ENCODE results near the gene TNS3.

The TNS3 gene

GRCh38 chr7:47283497-47284131 lies 298.3 kb downstream of the TNS3 start:
- no peak overlapping the region for H3K9ac ChIP-seq (ENCODE audit: low read length)
- H3K36me3 ChIP-seq (ENCODE audit: control insufficient read depth, insufficient read depth, low read length), result peaks cover 27% of the 10 kb centered on the region
- H3K4me3 ChIP-seq (ENCODE audit: low read length), result no peak overlapping the region
- peaks cover 6% of the 10 kb centered on the region for H3K4me1 ChIP-seq (ENCODE audit: control insufficient read depth, insufficient read depth, low read length)
- no peaks in the 10 kb centered on the region for H3K27me3 ChIP-seq (ENCODE audit: control insufficient read depth, insufficient read depth, low read length)
- no peaks in the 10 kb centered on the region for H3K9me3 ChIP-seq (ENCODE audit: control insufficient read depth, low read length)

GRCh38 chr7:47282790-47283496 lies 299.0 kb downstream of the TNS3 start:
- Histone ChIP-seq H3K27me3 (ENCODE audit: control insufficient read depth, insufficient read depth, low read length) (no peaks in the 10 kb centered on the region), H3K4me3 (ENCODE audit: low read length) (no peak overlapping the region), H3K9ac (ENCODE audit: low read length) (no peak overlapping the region), H3K4me1 (ENCODE audit: control insufficient read depth, insufficient read depth, low read length) (peaks cover 6% of the 10 kb centered on the region), H3K36me3 (ENCODE audit: control insufficient read depth, insufficient read depth, low read length) (peaks cover 27% of the 10 kb centered on the region), H3K9me3 (ENCODE audit: control insufficient read depth, low read length) (no peaks in the 10 kb centered on the region)

- peaks cover 27% of the 10 kb centered on the region for H3K36me3 ChIP-seq (ENCODE audit: control insufficient read depth, insufficient read depth, low read length)
- H3K9me3 ChIP-seq (ENCODE audit: control insufficient read depth, low read length), result no peaks in the 10 kb centered on the region
- no peak overlapping the region for H3K9ac ChIP-seq (ENCODE audit: low read length)
- H3K4me1 ChIP-seq (ENCODE audit: control insufficient read depth, insufficient read depth, low read length), result peaks cover 6% of the 10 kb centered on the region
- no peak overlapping the region for H3K4me3 ChIP-seq (ENCODE audit: low read length)
- no peaks in the 10 kb centered on the region for H3K27me3 ChIP-seq (ENCODE audit: control insufficient read depth, insufficient read depth, low read length)
These were observed 299.8 kb downstream of the TNS3 start for GRCh38 chr7:47281966-47282643.

GRCh38 chr7:47281161-47281560 lies 300.8 kb downstream of the TNS3 start:
- Histone ChIP-seq H3K36me3 (ENCODE audit: control insufficient read depth, insufficient read depth, low read length) (peaks cover 27% of the 10 kb centered on the region), H3K4me3 (ENCODE audit: low read length) (no peak overlapping the region), H3K27me3 (ENCODE audit: control insufficient read depth, insufficient read depth, low read length) (no peaks in the 10 kb centered on the region), H3K4me1 (ENCODE audit: control insufficient read depth, insufficient read depth, low read length) (peaks cover 6% of the 10 kb centered on the region), H3K9me3 (ENCODE audit: control insufficient read depth, low read length) (no peaks in the 10 kb centered on the region), H3K9ac (ENCODE audit: low read length) (no peak overlapping the region)

GRCh38 chr7:47280114-47280513 lies 301.8 kb downstream of the TNS3 start:
- H3K36me3 ChIP-seq (ENCODE audit: control insufficient read depth, insufficient read depth, low read length), result peaks cover 27% of the 10 kb centered on the region
- H3K4me1 ChIP-seq (ENCODE audit: control insufficient read depth, insufficient read depth, low read length), result peaks cover 6% of the 10 kb centered on the region
- H3K9me3 ChIP-seq (ENCODE audit: control insufficient read depth, low read length), result no peaks in the 10 kb centered on the region
- no peak overlapping the region for H3K4me3 ChIP-seq (ENCODE audit: low read length)
- H3K27me3 ChIP-seq (ENCODE audit: control insufficient read depth, insufficient read depth, low read length), result no peaks in the 10 kb centered on the region
- no peak overlapping the region for H3K9ac ChIP-seq (ENCODE audit: low read length)

GRCh38 chr7:47278043-47278442 lies 303.9 kb downstream of the TNS3 start:
- H3K9me3 ChIP-seq (ENCODE audit: control insufficient read depth, low read length), result no peaks in the 10 kb centered on the region
- H3K36me3 ChIP-seq (ENCODE audit: control insufficient read depth, insufficient read depth, low read length), result peaks cover 14% of the 10 kb centered on the region
- H3K9ac ChIP-seq (ENCODE audit: low read length), result no peak overlapping the region
- no peak overlapping the region for H3K4me3 ChIP-seq (ENCODE audit: low read length)
- no peaks in the 10 kb centered on the region for H3K4me1 ChIP-seq (ENCODE audit: control insufficient read depth, insufficient read depth, low read length)
- H3K27me3 ChIP-seq (ENCODE audit: control insufficient read depth, insufficient read depth, low read length), result no peaks in the 10 kb centered on the region

GRCh38 chr7:47277321-47277781 lies 304.6 kb downstream of the TNS3 start:
- Histone ChIP-seq H3K4me1 (ENCODE audit: control insufficient read depth, insufficient read depth, low read length) (no peaks in the 10 kb centered on the region), H3K4me3 (ENCODE audit: low read length) (no peak overlapping the region), H3K36me3 (ENCODE audit: control insufficient read depth, insufficient read depth, low read length) (peaks cover 7% of the 10 kb centered on the region), H3K9me3 (ENCODE audit: control insufficient read depth, low read length) (no peaks in the 10 kb centered on the region), H3K27me3 (ENCODE audit: control insufficient read depth, insufficient read depth, low read length) (no peaks in the 10 kb centered on the region), H3K9ac (ENCODE audit: low read length) (no peak overlapping the region)

- H3K9ac ChIP-seq (ENCODE audit: low read length), result no peak overlapping the region
- no peaks in the 10 kb centered on the region for H3K36me3 ChIP-seq (ENCODE audit: control insufficient read depth, insufficient read depth, low read length)
- H3K9me3 ChIP-seq (ENCODE audit: control insufficient read depth, low read length), result no peaks in the 10 kb centered on the region
- H3K4me1 ChIP-seq (ENCODE audit: control insufficient read depth, insufficient read depth, low read length), result no peaks in the 10 kb centered on the region
- H3K4me3 ChIP-seq (ENCODE audit: low read length), result no peak overlapping the region
- H3K27me3 ChIP-seq (ENCODE audit: control insufficient read depth, insufficient read depth, low read length), result no peaks in the 10 kb centered on the region
These were observed 307.7 kb downstream of the TNS3 start for GRCh38 chr7:47273974-47274766.

- H3K4me1 ChIP-seq (ENCODE audit: control insufficient read depth, insufficient read depth, low read length), result no peaks in the 10 kb centered on the region
- H3K9ac ChIP-seq (ENCODE audit: low read length), result no peak overlapping the region
- no peak overlapping the region for H3K4me3 ChIP-seq (ENCODE audit: low read length)
- H3K36me3 ChIP-seq (ENCODE audit: control insufficient read depth, insufficient read depth, low read length), result no peaks in the 10 kb centered on the region
- H3K27me3 ChIP-seq (ENCODE audit: control insufficient read depth, insufficient read depth, low read length), result no peaks in the 10 kb centered on the region
- no peaks in the 10 kb centered on the region for H3K9me3 ChIP-seq (ENCODE audit: control insufficient read depth, low read length)
These were observed 308.8 kb downstream of the TNS3 start for GRCh38 chr7:47273088-47273487.

GRCh38 chr7:47271749-47272148 lies 310.2 kb downstream of the TNS3 start:
- Histone ChIP-seq H3K4me3 (ENCODE audit: low read length) (no peak overlapping the region), H3K9me3 (ENCODE audit: control insufficient read depth, low read length) (no peaks in the 10 kb centered on the region), H3K4me1 (ENCODE audit: control insufficient read depth, insufficient read depth, low read length) (peaks cover 6% of the 10 kb centered on the region), H3K36me3 (ENCODE audit: control insufficient read depth, insufficient read depth, low read length) (no peaks in the 10 kb centered on the region), H3K27me3 (ENCODE audit: control insufficient read depth, insufficient read depth, low read length) (no peaks in the 10 kb centered on the region), H3K9ac (ENCODE audit: low read length) (no peak overlapping the region)

- Histone ChIP-seq H3K9ac (ENCODE audit: low read length) (no peak overlapping the region), H3K27me3 (ENCODE audit: control insufficient read depth, insufficient read depth, low read length) (no peaks in the 10 kb centered on the region), H3K9me3 (ENCODE audit: control insufficient read depth, low read length) (no peaks in the 10 kb centered on the region), H3K4me3 (ENCODE audit: low read length) (no peak overlapping the region), H3K4me1 (ENCODE audit: control insufficient read depth, insufficient read depth, low read length) (peaks cover 12% of the 10 kb centered on the region), H3K36me3 (ENCODE audit: control insufficient read depth, insufficient read depth, low read length) (no peaks in the 10 kb centered on the region)
These were observed 312.8 kb downstream of the TNS3 start for GRCh38 chr7:47268851-47269836.
